Rectal smooth muscle tissue (tissue), 1 donor: ENCODE results near the gene IL18BP.

Source experiments
- H3K27ac ChIP-seq: one replicate; pipeline ENCODE4 v1.7.0; 2013; ENCODE audit warnings: low read depth, low read length, inconsistent platforms
- H3K27me3 ChIP-seq: one replicate; pipeline ENCODE4 v1.7.0; 2013; ENCODE audit warnings: low read length; ENCODE audit not compliant: control insufficient read depth, insufficient read depth
- H3K36me3 ChIP-seq: one replicate; pipeline ENCODE4 v1.7.0; 2013; ENCODE audit warnings: low read length; ENCODE audit not compliant: control insufficient read depth, insufficient read depth
- H3K4me1 ChIP-seq: one replicate; pipeline ENCODE4 v1.7.0; 2013; ENCODE audit warnings: low read length; ENCODE audit not compliant: control insufficient read depth, insufficient read depth
- H3K4me3 ChIP-seq: one replicate; pipeline ENCODE4 v1.7.0; 2013; ENCODE audit warnings: low read length
- H3K9ac ChIP-seq: one replicate; pipeline ENCODE4 v1.7.0; 2013; ENCODE audit warnings: low read length

The IL18BP gene

DNA sequence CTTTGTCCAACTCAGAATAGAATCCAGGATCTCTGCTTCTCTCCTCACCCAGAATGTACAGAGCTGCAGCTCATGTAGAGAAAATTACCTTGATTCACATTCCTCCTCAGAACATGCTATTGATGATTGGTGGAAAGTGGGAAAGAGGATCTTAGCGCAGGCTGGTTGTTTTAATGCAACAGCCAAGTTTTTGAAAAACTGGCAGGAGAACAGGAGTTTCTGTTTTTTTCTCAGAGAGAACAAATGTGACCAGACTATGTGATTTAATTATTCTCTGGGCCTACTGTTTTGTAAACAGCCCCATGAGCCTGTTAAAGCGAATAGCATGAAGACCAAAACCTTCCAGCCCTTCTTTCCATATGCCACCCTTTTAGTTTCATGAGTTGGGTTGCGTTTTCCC, 19.1 kb upstream of the IL18BP start:
- no peaks in the 10 kb centered on the region for H3K4me1 ChIP-seq
- H3K27ac ChIP-seq = no peak overlapping the region
- no peaks in the 10 kb centered on the region for H3K27me3 ChIP-seq
- H3K36me3 ChIP-seq = no peaks in the 10 kb centered on the region
- no peak overlapping the region for H3K9ac ChIP-seq
- H3K4me3 ChIP-seq = no peak overlapping the region

DNA sequence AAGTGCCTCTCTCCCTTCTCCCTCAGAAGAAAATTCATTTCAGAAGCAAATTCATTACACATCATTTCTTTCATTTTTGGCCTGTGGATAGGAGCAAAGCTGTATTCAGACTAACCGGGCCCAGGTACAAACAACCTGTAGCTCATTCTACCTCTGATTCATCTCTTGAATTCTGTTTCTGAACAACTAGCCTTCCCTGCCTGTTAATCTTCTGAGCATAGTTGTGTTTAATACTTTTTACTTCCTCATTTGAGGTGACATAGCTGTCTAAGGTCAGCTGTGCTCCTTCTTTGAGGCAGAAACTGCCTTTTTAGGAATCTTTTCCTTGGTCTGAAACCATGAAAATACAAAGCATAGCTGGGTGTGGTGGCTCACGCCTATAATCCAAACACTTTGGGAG, 12.6 kb upstream of the IL18BP start:
- Histone ChIP-seq H3K27ac (no peak overlapping the region), H3K27me3 (no peaks in the 10 kb centered on the region), H3K4me3 (no peak overlapping the region), H3K4me1 (peaks cover 14% of the 10 kb centered on the region), H3K36me3 (peaks cover 8% of the 10 kb centered on the region), H3K9ac (no peak overlapping the region)

DNA sequence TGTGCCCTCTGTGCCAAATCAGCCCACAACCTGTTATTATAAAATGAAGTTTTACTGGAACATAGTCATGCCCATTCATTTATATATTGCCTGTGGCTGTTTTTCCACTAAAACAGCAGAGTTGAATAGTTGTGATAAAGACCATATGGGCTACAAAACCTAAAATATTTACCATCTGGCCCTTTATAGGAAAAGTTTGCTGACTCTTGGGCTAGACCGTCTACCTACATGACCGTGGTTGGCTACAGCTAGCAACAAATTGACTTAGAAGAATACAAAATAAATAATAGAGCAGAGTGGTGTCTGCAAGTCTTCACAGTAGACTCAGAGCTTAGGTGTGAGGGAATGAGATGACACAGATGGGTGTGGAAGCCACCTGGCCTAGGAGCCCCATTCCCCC, 11.2 kb upstream of the IL18BP start:
- Histone ChIP-seq H3K4me3 (no peak overlapping the region), H3K27ac (peak overlapping the region; percentile 59), H3K9ac (no peak overlapping the region), H3K36me3 (peaks cover 8% of the 10 kb centered on the region), H3K4me1 (peaks cover 14% of the 10 kb centered on the region), H3K27me3 (no peaks in the 10 kb centered on the region)

DNA sequence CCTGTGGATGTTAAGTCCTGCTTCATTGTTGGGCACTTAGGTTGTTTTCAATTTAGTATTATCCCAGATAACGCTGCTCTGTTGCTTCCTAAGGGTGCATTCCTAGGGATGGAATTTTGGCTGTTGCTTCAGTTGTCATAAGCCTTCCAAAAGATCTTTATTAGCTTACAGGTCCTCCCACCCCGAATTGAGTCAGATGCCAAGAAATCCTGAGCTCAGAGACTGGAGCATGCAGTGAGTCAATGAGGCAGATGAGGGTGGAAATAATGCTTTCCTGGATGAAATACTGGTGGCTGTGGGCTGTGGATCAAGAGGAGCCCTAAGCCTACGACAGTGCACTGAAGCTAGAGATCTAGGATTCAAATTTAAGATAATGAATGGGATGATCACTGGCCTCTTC, 10.7 kb upstream of the IL18BP start:
- H3K36me3 ChIP-seq = peaks cover 8% of the 10 kb centered on the region
- H3K4me3 ChIP-seq = no peak overlapping the region
- peak overlapping the region; percentile 59 for H3K27ac ChIP-seq
- H3K4me1 ChIP-seq = peaks cover 14% of the 10 kb centered on the region
- H3K27me3 ChIP-seq = no peaks in the 10 kb centered on the region
- no peak overlapping the region for H3K9ac ChIP-seq

DNA sequence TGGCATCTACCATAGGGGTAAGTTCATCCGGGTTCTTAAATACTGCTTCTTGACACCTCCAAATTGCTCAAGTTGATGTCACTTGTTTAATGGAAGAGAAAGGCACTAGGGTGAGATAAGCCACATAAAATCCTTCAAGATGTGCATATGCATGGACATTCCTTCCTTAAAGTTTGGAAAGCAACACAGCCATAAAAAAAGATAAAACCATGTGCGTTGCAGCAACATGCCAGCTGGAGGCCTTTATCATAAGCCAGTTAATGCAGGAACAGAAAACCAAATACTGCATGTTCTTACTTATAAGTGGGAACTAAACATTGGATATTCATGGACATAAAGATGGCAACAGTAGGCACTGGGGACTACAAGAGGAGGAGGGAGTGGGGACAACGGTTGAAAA, 8.0 kb upstream of the IL18BP start:
- H3K9ac ChIP-seq = no peak overlapping the region
- peaks cover 14% of the 10 kb centered on the region for H3K4me1 ChIP-seq
- H3K27me3 ChIP-seq = no peaks in the 10 kb centered on the region
- no peak overlapping the region for H3K4me3 ChIP-seq
- H3K36me3 ChIP-seq = peaks cover 8% of the 10 kb centered on the region
- H3K27ac ChIP-seq = no peak overlapping the region

DNA sequence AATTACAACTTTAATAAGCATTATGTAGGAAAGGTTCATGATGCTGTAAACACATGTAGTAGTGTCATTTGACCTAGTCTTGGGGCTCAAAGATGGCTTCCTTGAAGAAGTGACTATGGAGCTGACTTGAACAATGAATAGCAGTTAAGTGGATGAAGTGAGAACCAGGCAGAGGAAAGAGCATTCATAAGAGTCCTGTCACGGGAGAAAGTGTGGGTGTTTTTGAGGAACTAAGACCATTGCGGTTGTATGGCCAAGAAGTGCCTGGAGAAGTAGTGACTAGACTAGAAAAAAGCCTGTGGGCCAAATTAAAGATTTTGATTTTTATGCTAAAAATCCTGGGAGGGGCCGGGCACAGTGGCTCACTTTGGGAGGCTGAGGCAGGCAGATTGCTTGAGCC, 7.2 kb upstream of the IL18BP start:
- Histone ChIP-seq H3K4me3 (no peak overlapping the region), H3K4me1 (peaks cover 14% of the 10 kb centered on the region), H3K36me3 (peaks cover 8% of the 10 kb centered on the region), H3K9ac (no peak overlapping the region), H3K27ac (no peak overlapping the region), H3K27me3 (no peaks in the 10 kb centered on the region)

DNA sequence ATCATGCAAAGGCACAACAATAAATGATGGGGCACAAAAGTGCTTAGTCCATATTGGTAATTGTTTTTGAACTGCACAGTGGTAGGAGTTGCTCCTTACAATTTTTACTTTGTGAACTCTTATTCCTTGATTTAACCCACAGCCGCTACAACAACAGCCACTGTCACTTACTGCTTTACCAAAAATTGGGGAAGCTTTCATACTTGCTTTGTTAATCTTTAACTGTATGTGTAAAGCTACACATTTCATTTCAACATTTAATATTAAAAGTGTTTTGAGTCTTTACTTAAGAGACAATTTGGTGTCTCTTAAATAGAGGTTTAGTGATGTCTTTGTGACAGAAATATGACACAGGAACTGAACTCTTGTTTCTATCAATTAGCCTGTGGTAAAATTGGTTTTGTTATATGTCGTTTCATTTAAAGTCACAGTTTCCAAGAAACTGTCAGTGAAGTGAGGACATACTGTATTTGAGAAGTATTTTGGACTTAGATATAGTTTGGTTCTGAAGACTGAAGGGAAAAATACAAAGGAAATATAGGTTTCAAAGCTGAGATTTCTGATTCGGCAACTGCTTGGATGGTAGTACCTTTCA, 6.5 kb upstream of the IL18BP start:
- no peaks in the 10 kb centered on the region for H3K27me3 ChIP-seq
- no peak overlapping the region for H3K4me3 ChIP-seq
- no peak overlapping the region for H3K9ac ChIP-seq
- H3K4me1 ChIP-seq = peaks cover 12% of the 10 kb centered on the region
- peaks cover 8% of the 10 kb centered on the region for H3K36me3 ChIP-seq
- no peak overlapping the region for H3K27ac ChIP-seq

DNA sequence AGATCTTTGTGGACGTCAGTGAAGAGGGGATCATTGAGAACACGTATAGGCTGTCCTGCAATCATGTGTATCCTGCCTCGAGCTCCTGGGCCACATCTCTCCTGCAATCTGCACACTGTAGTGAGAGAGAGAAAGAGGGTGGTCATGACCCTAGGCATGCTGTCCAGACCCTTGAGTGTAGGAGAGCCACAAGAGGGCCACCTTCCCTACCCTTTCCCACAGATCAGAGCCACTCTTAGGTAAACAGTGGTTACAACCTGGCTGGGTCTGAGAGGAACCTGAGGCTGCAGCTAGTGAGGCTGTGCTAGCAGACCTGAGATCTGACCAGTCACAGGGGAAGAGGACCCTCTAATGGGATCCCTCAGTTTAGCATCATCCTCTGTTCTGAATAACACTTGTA, 3.9 kb upstream of the IL18BP start:
- H3K9ac ChIP-seq = no peak overlapping the region
- H3K36me3 ChIP-seq = peaks cover 6% of the 10 kb centered on the region
- H3K4me1 ChIP-seq = peaks cover 3% of the 10 kb centered on the region
- no peak overlapping the region for H3K4me3 ChIP-seq
- no peak overlapping the region for H3K27ac ChIP-seq
- no peaks in the 10 kb centered on the region for H3K27me3 ChIP-seq

DNA sequence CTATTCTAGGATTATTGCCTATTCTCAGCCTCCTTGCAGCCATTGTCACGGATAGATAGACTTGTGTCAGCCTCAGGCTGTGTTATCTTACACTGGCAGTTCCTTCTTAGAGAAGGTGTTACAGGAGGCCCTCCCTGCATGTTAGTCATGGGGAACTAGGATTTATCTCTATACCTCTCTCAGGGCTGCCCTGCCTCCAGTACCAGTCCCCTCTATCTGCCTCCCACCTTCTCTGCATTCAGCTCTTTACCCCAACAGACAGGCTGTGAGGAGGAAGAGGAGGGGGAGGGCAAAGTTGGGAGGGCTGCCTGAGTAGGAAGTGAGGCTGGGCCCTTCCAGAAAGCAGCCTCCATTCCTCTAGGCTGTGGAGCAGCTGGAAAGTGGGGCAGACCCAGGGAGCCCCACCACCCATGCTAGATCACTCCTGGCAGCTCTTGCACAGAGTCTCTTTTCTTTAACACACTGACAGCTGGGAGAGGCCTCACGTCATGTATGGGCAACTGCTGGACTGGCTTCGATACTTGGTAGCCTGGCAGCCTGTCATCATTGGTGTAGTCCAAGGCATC, 2.9 kb upstream of the IL18BP start:
- H3K4me3 ChIP-seq = no peak overlapping the region
- no peaks in the 10 kb centered on the region for H3K27me3 ChIP-seq
- no peak overlapping the region for H3K9ac ChIP-seq
- H3K36me3 ChIP-seq = peaks cover 2% of the 10 kb centered on the region
- peaks cover 13% of the 10 kb centered on the region for H3K4me1 ChIP-seq
- H3K27ac ChIP-seq = no peak overlapping the region

DNA sequence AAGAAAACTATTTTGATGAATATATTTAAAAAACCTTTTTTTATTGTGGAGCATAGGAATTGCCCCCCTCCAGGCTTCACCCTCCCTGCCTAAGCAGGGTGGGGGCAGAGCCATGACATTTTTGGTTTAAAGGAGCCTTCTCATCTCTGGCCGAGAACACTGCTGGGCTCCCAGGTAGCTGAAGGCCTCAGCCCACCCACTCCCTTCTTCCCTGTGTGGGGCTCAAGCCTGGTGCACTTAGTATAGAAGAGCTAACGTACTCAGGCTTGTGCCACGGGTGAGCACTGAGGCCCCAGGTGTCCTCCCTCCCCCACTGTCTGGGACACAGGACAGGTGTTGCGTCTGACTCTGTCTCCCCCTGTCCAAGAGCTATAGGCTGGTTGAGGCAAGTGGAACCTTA, 2.2 kb upstream of the IL18BP start:
- Histone ChIP-seq H3K4me3 (no peak overlapping the region), H3K36me3 (peaks cover under 1% of the 10 kb centered on the region), H3K27ac (no peak overlapping the region), H3K27me3 (no peaks in the 10 kb centered on the region), H3K9ac (no peak overlapping the region), H3K4me1 (peaks cover 14% of the 10 kb centered on the region)

DNA sequence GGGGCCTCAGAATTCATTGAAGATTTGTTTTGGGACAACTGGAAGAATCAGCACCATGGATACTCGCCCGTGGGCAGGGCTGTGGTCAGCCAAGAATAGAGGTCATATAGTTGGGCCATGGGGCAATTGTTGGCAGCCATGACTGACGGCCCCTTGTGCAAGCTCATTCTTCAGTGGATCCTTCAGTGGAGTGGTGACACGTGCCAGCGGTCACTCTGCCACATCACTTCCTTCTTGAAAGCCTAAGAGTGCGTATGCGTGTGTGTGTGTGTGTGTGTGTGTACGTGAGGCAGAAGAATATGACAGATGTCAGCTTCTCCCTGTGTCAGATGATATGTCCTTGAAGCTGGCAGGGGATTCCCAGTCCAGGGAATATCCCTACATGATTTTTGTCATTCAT, 1.8 kb upstream of the IL18BP start:
- no peak overlapping the region for H3K4me3 ChIP-seq
- peaks cover 5% of the 10 kb centered on the region for H3K36me3 ChIP-seq
- no peak overlapping the region for H3K9ac ChIP-seq
- no peaks in the 10 kb centered on the region for H3K27me3 ChIP-seq
- H3K4me1 ChIP-seq = peaks cover 16% of the 10 kb centered on the region
- no peak overlapping the region for H3K27ac ChIP-seq

DNA sequence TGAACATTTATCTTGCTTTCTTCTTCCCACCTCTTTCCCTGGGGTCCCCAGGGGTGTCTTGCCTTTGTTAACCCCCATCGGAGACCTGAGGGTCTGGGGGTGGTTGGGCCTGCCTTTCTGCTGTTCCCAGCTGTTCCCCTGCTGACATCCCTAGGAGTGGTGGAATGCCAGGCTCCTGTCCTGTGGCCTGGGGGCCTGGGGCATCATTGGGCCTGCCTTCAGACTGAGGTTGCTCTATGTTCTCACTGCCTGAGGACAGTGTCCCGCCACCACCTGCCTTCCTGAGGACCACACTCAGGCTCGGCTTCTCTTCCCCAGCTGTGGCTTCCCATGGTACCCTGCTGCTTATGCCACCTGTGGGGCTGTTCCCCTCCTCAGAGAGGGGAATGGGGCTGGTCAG, 1.1 kb upstream of the IL18BP start:
- Histone ChIP-seq H3K36me3 (peaks cover 8% of the 10 kb centered on the region), H3K4me3 (no peak overlapping the region), H3K27me3 (no peaks in the 10 kb centered on the region), H3K27ac (no peak overlapping the region), H3K4me1 (peaks cover 19% of the 10 kb centered on the region), H3K9ac (no peak overlapping the region)

DNA sequence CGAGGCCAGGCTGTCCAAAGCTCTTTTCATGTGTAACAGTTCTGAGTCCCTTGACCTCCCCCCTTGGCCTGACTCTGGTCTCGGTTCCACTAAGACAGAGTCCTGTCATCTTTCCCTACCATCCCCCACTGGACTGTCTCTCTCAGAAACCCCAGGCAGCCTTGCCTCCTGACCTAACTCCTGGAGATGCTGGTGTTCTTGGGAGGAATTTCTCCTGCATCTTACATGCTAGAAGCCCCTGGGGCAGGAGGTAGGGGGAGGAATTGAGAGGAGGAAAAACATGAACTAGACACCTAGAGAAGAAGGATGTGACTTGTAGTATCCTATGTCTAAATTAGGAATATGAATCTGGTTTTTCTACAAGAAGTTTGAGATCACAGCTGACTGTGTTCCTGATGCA, 648 bp upstream of the IL18BP start:
- Histone ChIP-seq H3K4me3 (no peak overlapping the region), H3K27me3 (no peaks in the 10 kb centered on the region), H3K4me1 (peaks cover 19% of the 10 kb centered on the region), H3K27ac (no peak overlapping the region), H3K36me3 (peaks cover 11% of the 10 kb centered on the region), H3K9ac (no peak overlapping the region)
